HS-5 (cell line): Measurements from ENCODE around the gene PNRC1.
A peak's percentile ranks its signal among the peaks of the same experiment; 100 is the strongest.
"Not testable (repeated sequence)": the region's sequence is repeated elsewhere in the genome, so short reads cannot be mapped to it uniquely, and the experiment has no call there.

Experiments
- DNase-seq: peaks from one replicate; pipeline ENCODE4 v3.0.0-alpha.2; 2012; ENCODE audit warnings: low read depth

PNRC1 gene

DNA sequence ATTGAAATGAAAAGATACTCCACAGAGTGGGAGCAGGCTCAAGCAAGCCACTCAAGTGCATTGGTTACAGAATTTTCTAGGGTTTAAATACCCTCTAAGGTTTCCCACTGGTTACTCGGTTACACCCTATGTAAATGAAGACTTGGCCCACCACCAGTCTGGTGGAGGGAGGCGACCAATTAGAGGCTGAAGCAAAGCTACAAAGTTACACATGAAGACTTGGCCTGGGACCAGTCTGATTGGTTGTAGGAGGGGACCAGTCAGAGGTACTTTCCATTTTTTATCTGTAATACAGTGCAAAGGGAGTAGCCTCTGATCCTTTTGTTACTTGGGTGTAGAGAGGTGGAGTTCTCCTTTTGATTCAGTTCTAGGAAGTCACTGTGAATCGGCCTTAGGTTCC, 29.7 kb downstream of the PNRC1 start:
- DNase-seq, result no peak

GRCh38 chr6:89111933-89112332, 31.4 kb downstream of the PNRC1 start:
- no peak for DNase-seq

GRCh38 chr6:89116702-89117101, 36.2 kb downstream of the PNRC1 start:
- no peak for DNase-seq

- no peak for DNase-seq
Measured at GRCh38 chr6:89117211-89118108, 36.9 kb downstream of the PNRC1 start, which contains the start of gene SRSF12. TSS of gene SRSF12 (minus strand) at chr6:89118071. CDS start at chr6:89117887, 184 bp downstream.

GRCh38 chr6:89118931-89119330, 38.4 kb downstream of the PNRC1 start:
- DNase-seq, result no peak

GRCh38 chr6:89120371-89120770, 39.8 kb downstream of the PNRC1 start:
- DNase-seq, result peak; percentile 42

GRCh38 chr6:89121934-89122333, 41.4 kb downstream of the PNRC1 start:
- DNase-seq, result no peak

DNA sequence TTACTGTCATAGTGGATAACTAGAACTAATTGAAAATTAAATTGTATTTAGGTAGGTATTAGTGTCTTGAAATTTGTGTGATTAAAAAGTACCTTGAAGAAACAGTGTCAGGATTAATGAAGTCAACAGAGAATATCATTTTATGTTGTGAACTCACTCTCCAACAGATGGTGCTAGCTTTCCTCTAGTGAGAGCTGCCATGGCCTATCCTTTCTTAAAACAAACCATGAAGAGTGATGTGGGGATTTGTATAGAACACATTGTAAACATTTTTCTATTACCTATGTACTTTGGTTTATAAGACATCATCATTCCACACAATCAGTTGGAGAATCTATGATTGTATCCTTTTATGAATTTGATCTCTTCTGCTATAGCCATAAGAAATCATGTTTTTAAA, 42.1 kb downstream of the PNRC1 start:
- no peak for DNase-seq

DNA sequence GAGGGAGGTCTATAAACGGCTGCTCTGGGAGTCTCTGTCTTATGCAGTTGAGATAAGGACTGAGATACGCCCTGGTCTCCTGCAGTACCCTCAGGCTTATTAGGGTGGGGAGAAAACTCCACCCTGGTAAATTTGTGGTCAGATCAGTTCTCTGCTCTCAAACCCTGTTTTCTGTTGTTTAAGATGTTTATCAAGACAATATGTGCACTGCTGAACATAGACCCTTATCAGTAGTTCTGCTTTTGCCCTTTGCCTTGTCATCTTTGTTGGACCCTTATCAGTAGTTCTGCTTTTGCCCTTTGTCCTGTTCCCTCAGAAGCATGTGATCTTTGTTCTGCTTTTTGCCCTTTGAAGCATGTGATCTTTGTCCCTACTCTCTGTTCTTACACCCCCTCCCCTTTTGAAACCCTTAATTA, 47.7 kb downstream of the PNRC1 start:
- DNase-seq, result not testable (repeated sequence)

DNA sequence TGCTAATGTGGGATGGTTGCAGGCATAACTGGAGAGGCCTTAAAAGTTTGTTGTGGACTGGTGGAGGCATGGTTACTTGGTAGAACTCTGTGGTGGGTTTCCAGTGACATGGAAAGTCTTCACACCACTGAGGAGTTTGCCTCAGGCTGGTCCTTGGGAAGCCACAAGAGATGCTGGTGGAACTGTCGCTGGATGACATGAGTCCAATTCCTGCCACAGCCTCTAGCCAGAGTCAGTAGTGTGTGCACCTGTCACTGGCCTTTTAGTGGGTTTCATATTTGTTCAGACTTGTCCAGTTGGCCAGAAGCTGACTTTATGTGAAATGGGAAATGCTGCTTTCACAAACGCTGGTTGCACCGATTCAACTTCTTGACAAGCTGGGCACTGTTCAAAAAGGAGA, 51.0 kb downstream of the PNRC1 start:
- no peak for DNase-seq

DNA sequence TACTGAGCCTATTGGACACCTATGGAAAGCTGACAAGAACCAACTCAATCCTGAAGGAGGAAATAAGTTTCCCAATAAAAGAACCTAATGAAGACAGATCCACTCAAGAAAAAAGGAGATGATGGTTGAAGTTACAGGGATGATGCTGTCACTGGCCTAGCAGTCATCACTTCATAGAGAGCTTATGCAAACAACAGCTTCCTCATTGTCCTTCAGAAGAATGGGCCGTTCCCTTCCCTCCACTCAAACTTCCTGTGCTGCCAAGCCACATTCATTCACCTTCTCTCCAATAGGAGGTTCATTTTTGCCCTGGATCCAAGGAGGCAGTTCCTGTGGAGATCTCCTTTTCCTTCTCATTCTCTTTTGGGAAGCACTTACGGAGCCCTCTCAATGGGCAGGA, 51.5 kb downstream of the PNRC1 start:
- DNase-seq, result no peak

DNA sequence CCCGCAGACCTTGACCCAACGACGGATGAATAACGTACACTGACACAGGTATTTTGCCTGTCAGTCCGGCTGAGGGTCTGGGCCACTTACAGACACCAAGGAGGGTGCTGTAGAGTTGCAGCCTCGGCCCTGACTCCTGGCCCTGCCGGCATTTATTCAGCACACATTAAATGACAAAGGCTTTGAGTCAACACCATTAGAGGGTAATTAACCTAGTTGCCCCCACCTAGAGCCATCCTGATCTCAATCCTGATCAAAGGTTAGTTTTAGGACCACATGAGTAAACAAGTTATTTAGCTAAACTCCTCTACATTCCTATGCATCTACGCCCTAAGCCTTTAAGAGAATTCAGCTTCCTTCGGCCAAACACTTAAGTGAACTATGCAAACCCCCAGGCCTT, 53.4 kb downstream of the PNRC1 start:
- DNase-seq, result no peak

DNA sequence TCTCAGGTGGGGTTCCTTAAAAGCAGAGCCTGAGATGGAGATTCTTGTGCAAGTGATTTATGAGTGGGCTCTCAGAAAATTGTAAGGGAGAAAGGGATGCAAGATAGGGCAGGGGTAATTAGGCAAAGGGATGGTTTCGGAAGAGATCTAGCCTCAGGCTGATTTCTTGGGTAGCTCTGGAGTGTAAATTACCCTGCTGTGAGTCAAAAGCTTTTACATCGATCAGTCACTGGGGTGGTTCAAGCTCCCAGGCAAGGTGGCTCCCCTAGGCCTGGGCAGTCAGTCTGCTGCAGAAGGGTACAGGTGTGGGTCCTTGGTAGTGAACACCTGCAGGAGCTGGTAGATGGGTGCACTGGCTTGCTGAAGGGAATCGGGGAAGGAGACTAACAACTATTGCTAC, 54.2 kb downstream of the PNRC1 start:
- DNase-seq, result no peak
